ENCODE results near the gene KCNT2. TPM values are rescaled to one million over a fixed set of nuclear protein-coding genes. Genes with fewer than 3 reads are reported as not detected.

KCNT2 gene
- total RNA-seq, 3 donors from 2014 or later: 2.6 to 3.7 (median 3.0) TPM

GRCh38 chr1:196367838-196368237, 240.4 kb downstream of the KCNT2 start:
- Histone ChIP-seq H3K4me3 (no peak overlapping the region), H3K27ac (no peak overlapping the region), H3K27me3 (no peaks in the 10 kb centered on the region), H3K4me1 (no peaks in the 10 kb centered on the region), H3K9me3 (no peaks in the 10 kb centered on the region), H3K36me3 (no peaks in the 10 kb centered on the region)
- no peak for DNase-seq (ENCODE audit: low spot score in 2 of 2)
- intact Hi-C loops (cut with DNase I; ENCODE audit: low total_unique reads): no loop called here
- TF ChIP-seq CTCF (IDR thresholded peaks at IDR 0.05): no peak
- TF ChIP-seq POLR2A (IDR thresholded peaks at IDR 0.05): no peak
- no peak for TF ChIP-seq POLR2AphosphoS5 (IDR thresholded peaks at IDR 0.05)

- Histone ChIP-seq H3K9me3 (no peaks in the 10 kb centered on the region), H3K4me3 (no peak overlapping the region), H3K36me3 (no peaks in the 10 kb centered on the region), H3K27ac (no peak overlapping the region), H3K4me1 (no peaks in the 10 kb centered on the region), H3K27me3 (no peaks in the 10 kb centered on the region)
- DNase-seq (ENCODE audit: low spot score in 2 of 2): no peak
- TF ChIP-seq CTCF (IDR thresholded peaks at IDR 0.05) (no peak), POLR2A (IDR thresholded peaks at IDR 0.05) (no peak), POLR2AphosphoS5 (IDR thresholded peaks at IDR 0.05) (no peak)
- intact Hi-C loops (cut with DNase I; ENCODE audit: low total_unique reads): no loop called here
Measured at GRCh38 chr1:196366817-196367495, 241.3 kb downstream of the KCNT2 start.

DNA sequence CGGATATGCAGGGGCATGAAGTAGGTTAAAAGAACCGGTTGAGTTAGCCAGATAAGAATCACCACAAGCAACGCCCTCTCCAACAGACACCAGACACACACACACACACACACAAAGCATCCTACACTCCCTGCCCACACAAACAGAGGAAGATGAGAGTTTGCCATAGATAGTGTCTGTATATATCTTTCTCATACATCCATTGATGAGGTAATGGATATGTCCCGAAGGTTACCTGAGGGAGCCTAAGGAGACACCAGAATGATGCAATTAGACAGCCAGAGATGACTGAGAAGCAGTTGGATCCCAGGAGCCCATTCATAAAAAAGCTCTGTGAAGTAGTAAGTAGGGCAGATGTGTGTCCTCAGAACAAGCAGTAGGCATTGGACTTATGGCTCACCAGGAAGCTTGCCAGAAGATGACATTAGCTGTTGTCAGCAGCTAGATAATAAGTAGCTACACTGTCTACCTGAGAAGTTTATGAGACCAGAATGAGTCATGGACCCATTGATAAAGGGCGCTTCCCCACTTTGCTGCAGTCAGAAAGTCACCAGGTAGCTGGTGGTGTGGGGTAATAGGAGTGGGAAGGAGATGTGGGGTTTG, 247.0 kb downstream of the KCNT2 start:
- Histone ChIP-seq H3K27ac (no peak overlapping the region), H3K4me3 (no peak overlapping the region), H3K36me3 (no peaks in the 10 kb centered on the region), H3K4me1 (no peaks in the 10 kb centered on the region), H3K9me3 (no peaks in the 10 kb centered on the region), H3K27me3 (no peaks in the 10 kb centered on the region)
- intact Hi-C loops (cut with DNase I; ENCODE audit: low total_unique reads): no loop called here
- DNase-seq (ENCODE audit: low spot score in 2 of 2): no peak
- TF ChIP-seq POLR2A (IDR thresholded peaks at IDR 0.05) (no peak), CTCF (IDR thresholded peaks at IDR 0.05) (no peak), POLR2AphosphoS5 (IDR thresholded peaks at IDR 0.05) (no peak)

- DNase-seq (ENCODE audit: low spot score in 2 of 2): no peak
- H3K9me3 ChIP-seq: no peaks in the 10 kb centered on the region
- TF ChIP-seq POLR2A (IDR thresholded peaks at IDR 0.05) (no peak), POLR2AphosphoS5 (IDR thresholded peaks at IDR 0.05) (no peak), CTCF (IDR thresholded peaks at IDR 0.05) (no peak)
- no peak overlapping the region for H3K27ac ChIP-seq
- H3K36me3 ChIP-seq: no peaks in the 10 kb centered on the region
- H3K4me3 ChIP-seq: no peak overlapping the region
- intact Hi-C loops (cut with DNase I; ENCODE audit: low total_unique reads): no loop called here
- no peaks in the 10 kb centered on the region for H3K4me1 ChIP-seq
- no peaks in the 10 kb centered on the region for H3K27me3 ChIP-seq
Measured at GRCh38 chr1:196357913-196358312, 250.3 kb downstream of the KCNT2 start.

DNA sequence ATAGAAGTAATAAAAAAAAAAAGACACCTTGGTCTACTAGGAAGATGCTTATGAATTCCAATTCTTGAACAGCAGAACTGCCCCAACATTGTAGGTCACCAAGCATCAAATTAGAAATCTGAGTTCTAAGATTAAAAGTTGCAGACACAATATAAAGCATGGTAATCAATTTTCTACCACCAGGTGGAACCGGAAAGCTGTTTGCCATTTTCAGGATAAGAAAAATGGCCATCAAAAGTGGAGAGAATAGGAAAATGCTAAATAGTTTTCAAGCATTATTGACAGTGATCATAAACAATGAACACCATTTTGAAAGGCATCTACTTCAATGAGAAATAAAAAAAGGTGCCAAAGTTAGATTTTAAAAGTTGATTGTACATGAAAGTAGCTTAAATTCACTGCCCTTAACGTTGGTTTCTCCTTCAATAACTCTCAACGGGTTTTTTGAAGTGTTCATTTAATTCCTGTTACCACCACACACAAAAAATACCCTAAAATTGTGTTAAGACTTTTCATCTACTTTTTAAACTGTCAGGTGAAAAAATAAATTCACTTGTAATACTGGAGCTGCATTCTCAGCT, 252.9 kb downstream of the KCNT2 start:
- H3K9me3 ChIP-seq: no peaks in the 10 kb centered on the region
- no peaks in the 10 kb centered on the region for H3K36me3 ChIP-seq
- TF ChIP-seq POLR2AphosphoS5 (IDR thresholded peaks at IDR 0.05) (no peak), CTCF (IDR thresholded peaks at IDR 0.05) (peak in 2 of 3 donors; percentile 37 to 52), POLR2A (IDR thresholded peaks at IDR 0.05) (no peak)
- intact Hi-C loops (cut with DNase I; ENCODE audit: low total_unique reads): no loop called here
- no peak for DNase-seq (ENCODE audit: low spot score in 2 of 2)
- H3K27ac ChIP-seq: no peak overlapping the region
- no peaks in the 10 kb centered on the region for H3K27me3 ChIP-seq
- H3K4me1 ChIP-seq: no peaks in the 10 kb centered on the region
- H3K4me3 ChIP-seq: no peak overlapping the region
